H1 (cell line): Measurements from ENCODE around the gene RELL2. TPM values are rescaled to one million over a fixed set of nuclear protein-coding genes. Genes with fewer than 3 reads are reported as not detected.

Experiments used
- CTCF ChIA-PET: fragments of 300-600 bp; sonication (Branson Sonifier 250); formaldehyde crosslinking; loops from one replicate; lab custom pipeline; 2021; ENCODE audit not compliant: partially characterized antibody; lab: Charles Lee
- POLR2A ChIA-PET: fragments of 300-600 bp; sonication (Branson Sonifier 250); formaldehyde crosslinking; loops from one replicate; lab custom pipeline; 2021; ENCODE audit warnings: inconsistent platforms; ENCODE audit not compliant: partially characterized antibody; lab: Charles Lee
- DNase-seq, 2 experiments: peaks; one replicate each; pipeline versions ENCODE4 v3.0.0 to v3.0.0-alpha.2; 2010 to 2022; ENCODE audit warnings: low spot score in 2 of 2, low read depth in 1 of 2, mixed read lengths in 1 of 2
- FAIRE-seq: peaks from 2 replicates; lab custom pipeline; 2011; peaks lifted over from hg19 to GRCh38; lab: Jason Lieb, UNC
- H2AFZ ChIP-seq: 2 replicates; pipeline ENCODE4 v1.8.1; 2012; ENCODE audit warnings: low read length, inconsistent platforms
- H2AK5ac ChIP-seq: 2 replicates; pipeline ENCODE4 v1.6.1; 2013; ENCODE audit warnings: low read depth, low read length
- H2BK120ac ChIP-seq: replicated peaks from 2 replicates; pipeline ENCODE3; 2013; ENCODE audit warnings: low read depth, low read length, inconsistent platforms
- H2BK12ac ChIP-seq: 2 replicates; pipeline ENCODE4 v1.6.1; 2013; ENCODE audit warnings: low read depth, low read length
- H2BK15ac ChIP-seq: 2 replicates; pipeline ENCODE4 v1.6.1; 2013; ENCODE audit warnings: low read length
- H2BK20ac ChIP-seq: 2 replicates; pipeline ENCODE4 v1.6.1; 2013; ENCODE audit warnings: low read length
- H2BK5ac ChIP-seq: 2 replicates; pipeline ENCODE4 v1.6.1; 2013; ENCODE audit warnings: low read depth, low read length
- H3K14ac ChIP-seq: 2 replicates; pipeline ENCODE4 v1.6.1; 2013; ENCODE audit warnings: inconsistent platforms; ENCODE audit not compliant: insufficient read length
- H3K18ac ChIP-seq: 2 replicates; pipeline ENCODE4 v1.6.1; 2013; ENCODE audit warnings: low read length; ENCODE audit errors: extremely low read depth
- H3K23ac ChIP-seq: 2 replicates; pipeline ENCODE4 v1.6.1; 2013; ENCODE audit warnings: inconsistent platforms; ENCODE audit not compliant: insufficient read length
- H3K23me2 ChIP-seq: 2 replicates; pipeline ENCODE4 v1.6.1; 2013; ENCODE audit warnings: low read depth, low read length
- H3K27ac ChIP-seq: 2 replicates; pipeline ENCODE4 v1.6.1; 2011; ENCODE audit warnings: low read depth, low read length, inconsistent platforms
- H3K27me3 ChIP-seq, 4 experiments: replicated peaks in 1 of 4; 1 replicate in 1 of 4; 2 replicates in 3 of 4; pipeline versions ENCODE4 v1.6.1 to v1.8.1; 2011 to 2013; ENCODE audit warnings: low read length in 3 of 4, mild to moderate bottlenecking in 3 of 4, inconsistent platforms in 2 of 4, mixed read lengths in 2 of 4, moderate library complexity in 1 of 4; ENCODE audit not compliant: control insufficient read depth in 3 of 4, insufficient read depth in 3 of 4; ENCODE audit errors: extremely low read depth in 1 of 4
- H3K36me3 ChIP-seq, 4 experiments: 2 replicates each; pipeline versions ENCODE4 v1.6.1 to v1.8.1; 2011 to 2013; ENCODE audit warnings: mild to moderate bottlenecking in 4 of 4, low read length in 3 of 4, moderate library complexity in 2 of 4, control low read depth in 1 of 4, inconsistent platforms in 1 of 4; ENCODE audit not compliant: insufficient read depth in 4 of 4, control insufficient read depth in 2 of 4
- H3K4ac ChIP-seq: replicated peaks from 2 replicates; pipeline ENCODE3; 2013; ENCODE audit warnings: low read length, low read depth, mixed read lengths, inconsistent platforms; ENCODE audit not compliant: insufficient read length
- H3K4me1 ChIP-seq, 4 experiments: replicated peaks in 1 of 4; 1 replicate in 1 of 4; 2 replicates in 3 of 4; pipeline versions ENCODE4 v1.6.1 to v1.8.1; 2011 to 2013; ENCODE audit warnings: low read length in 3 of 4, inconsistent platforms in 2 of 4, mixed read lengths in 1 of 4; ENCODE audit not compliant: insufficient read depth in 4 of 4, control insufficient read depth in 3 of 4
- H3K4me2 ChIP-seq, 2 experiments: 2 replicates each; pipeline versions ENCODE4 v1.6.1 to v1.8.1; 2011 to 2013; ENCODE audit warnings: low read depth in 2 of 2, low read length in 2 of 2, control low read depth in 1 of 2, inconsistent platforms in 1 of 2, mild to moderate bottlenecking in 1 of 2; ENCODE audit not compliant: insufficient read depth in 1 of 2
- H3K4me3 ChIP-seq, 4 experiments: fragments of 200-600, 300-600 bp in 1 of 4; sonication (generic), shearing (Covaris generic), sonication (Bioruptor Twin) in 1 of 4; 2 replicates each; pipeline versions ENCODE4 v1.5.1 to v1.8.1; 2011 to 2016; ENCODE audit warnings: low read length in 4 of 4, low read depth in 3 of 4, control low read depth in 2 of 4, inconsistent platforms in 2 of 4, mild to moderate bottlenecking in 2 of 4, mixed read lengths in 1 of 4, moderate library complexity in 1 of 4; ENCODE audit not compliant: insufficient read depth in 2 of 4; ENCODE audit errors: extremely low read depth in 1 of 4
- H3K56ac ChIP-seq: replicated peaks from 2 replicates; pipeline ENCODE3; 2013; ENCODE audit warnings: low read depth, mild to moderate bottlenecking, mixed read lengths, low read length, inconsistent platforms; ENCODE audit not compliant: insufficient read length
- H3K79me1 ChIP-seq: 2 replicates; pipeline ENCODE4 v1.6.1; 2013; ENCODE audit warnings: low read depth, low read length, control low read depth
- H3K79me2 ChIP-seq, 2 experiments: 2 replicates each; pipeline versions ENCODE4 v1.6.1 to v1.8.1; 2012 to 2013; ENCODE audit warnings: low read length in 2 of 2, mild to moderate bottlenecking in 2 of 2, inconsistent platforms in 1 of 2; ENCODE audit not compliant: insufficient read depth in 2 of 2, control insufficient read depth in 1 of 2
- H3K9ac ChIP-seq, 4 experiments: replicated peaks in 1 of 4; 1 replicate in 1 of 4; 2 replicates in 3 of 4; pipeline versions ENCODE4 v1.6.1 to v1.8.1; 2011 to 2013; ENCODE audit warnings: low read depth in 3 of 4, low read length in 3 of 4, control low read depth in 2 of 4, mild to moderate bottlenecking in 2 of 4, moderate library complexity in 2 of 4, inconsistent platforms in 1 of 4; ENCODE audit errors: extremely low read depth in 1 of 4
- H3K9me3 ChIP-seq, 2 experiments: 2 replicates each; pipeline versions ENCODE4 v1.6.1 to v1.8.1; 2012 to 2013; ENCODE audit warnings: mild to moderate bottlenecking in 2 of 2, moderate library complexity in 2 of 2, control low read depth in 1 of 2, inconsistent platforms in 1 of 2, low read depth in 1 of 2, low read length in 1 of 2, mixed read lengths in 1 of 2; ENCODE audit not compliant: insufficient read depth in 2 of 2
- H4K20me1 ChIP-seq, 2 experiments: replicated peaks in 1 of 2; 2 replicates each; pipeline versions ENCODE3 to v1.8.1; 2011 to 2013; ENCODE audit warnings: inconsistent platforms in 2 of 2, low read length in 2 of 2, mild to moderate bottlenecking in 1 of 2; ENCODE audit not compliant: insufficient read depth in 2 of 2, control insufficient read depth in 1 of 2
- H4K5ac ChIP-seq: 2 replicates; pipeline ENCODE4 v1.6.1; 2013; ENCODE audit warnings: low read length, low read depth, mixed read lengths, inconsistent platforms; ENCODE audit not compliant: insufficient read length
- H4K8ac ChIP-seq: 2 replicates; pipeline ENCODE4 v1.8.0; 2013; ENCODE audit warnings: mild to moderate bottlenecking, moderate library complexity, low read length, inconsistent platforms; ENCODE audit not compliant: insufficient read depth; ENCODE audit errors: extremely low read depth
- H4K91ac ChIP-seq: replicated peaks from 2 replicates; pipeline ENCODE3; 2013; ENCODE audit warnings: low read length, mixed read lengths, inconsistent platforms; ENCODE audit not compliant: insufficient read length
- CTCF ChIP-seq, 3 experiments: IDR thresholded peaks; 1 replicate in 2 of 3; 2 replicates in 1 of 3; pipeline versions ENCODE4 v1.5.1 to v1.6.1; 2011; ENCODE audit warnings: low read length in 3 of 3, mild to moderate bottlenecking in 3 of 3, inconsistent platforms in 2 of 3, low read depth in 1 of 3, moderate library complexity in 1 of 3; ENCODE audit not compliant: insufficient read depth in 1 of 3; ENCODE audit errors: control extremely low read depth in 1 of 3
- MAX ChIP-seq: IDR thresholded peaks from 2 replicates; pipeline ENCODE4 v1.6.1; 2012; ENCODE audit warnings: inconsistent platforms
- RAD21 ChIP-seq, 2 experiments: IDR thresholded peaks in 1 of 2; conservative IDR thresholded peaks in 1 of 2; 2 replicates each; pipeline ENCODE4 v1.6.1; 2011; ENCODE audit warnings: low read depth in 2 of 2, low read length in 2 of 2, improper control_type of control experiment in 1 of 2, inconsistent platforms in 1 of 2, mild to moderate bottlenecking in 1 of 2, moderate library complexity in 1 of 2
- SIRT6 ChIP-seq: IDR thresholded peaks from one replicate; pipeline ENCODE4 v1.7.1; 2012; ENCODE audit warnings: low read length, inconsistent platforms
- TAF7 ChIP-seq: optimal IDR thresholded peaks from 2 replicates; pipeline ENCODE3; 2011; ENCODE audit warnings: low read depth, mild to moderate bottlenecking, inconsistent platforms, low read length, moderate library complexity, borderline replicate concordance
- YY1 ChIP-seq: IDR thresholded peaks from 2 replicates; pipeline ENCODE4 v1.6.1; 2011; ENCODE audit warnings: low read depth, mild to moderate bottlenecking, low read length
- polyA plus RNA-seq, 7 experiments: library from polyadenylated mRNA; depleted of rRNA in 3 of 7; stranded (reverse) in 5 of 7; unstranded in 2 of 7; fragments of >200 nt in 5 of 7; fragments of 200-250 nt in 2 of 7; gene quantifications; 1 replicate in 5 of 7; 2 replicates in 1 of 7; 4 replicates in 1 of 7; pipeline versions ENCODE4 v1.2.1 to v1.2.3, GENCODE V29; 2011 to 2013; ENCODE audit warnings: missing spikeins in 2 of 7, mixed read lengths in 2 of 7
- total RNA-seq: library from RNA; stranded (reverse); fragmentation: NEBNext Ultra II Directional; extraction: Animal tissue kit (Norgen Biotek cat#: 25700); gene quantifications from 2 replicates; pipeline ENCODE4 v1.2.1, GENCODE V29; 2021

The RELL2 gene
- total and polyA plus RNA-seq, 2 of the 8 experiments (the other 6 are each of a cell fraction or from before 2014, with no cell fraction given), result 18.6 to 23.7 TPM

- Histone ChIP-seq H2BK15ac (no peak overlapping the region), H2AK5ac (no peak overlapping the region), H3K79me2 (peaks cover 0 to 6% of the 10 kb centered on the region in 2 experiments; a peak in 1 of 4 replicates), H2BK120ac (no peak overlapping the region), H4K20me1 (peaks cover 0 to 3% of the 10 kb centered on the region in 2 experiments), H3K4me2 (no peak overlapping the region), H2BK12ac (no peak overlapping the region), H4K8ac (no peak overlapping the region), H4K5ac (no peak overlapping the region), H3K79me1 (no peaks in the 10 kb centered on the region; the same call in 1 of the 2 replicates), H3K9me3 (no peaks in the 10 kb centered on the region), H2BK20ac (no peak overlapping the region), H3K18ac (no peak overlapping the region), H3K56ac (no peak overlapping the region), H3K4me3 (no peak overlapping the region), H3K4ac (no peak overlapping the region), H3K9ac (no peak overlapping the region), H3K27me3 (no peaks in the 10 kb centered on the region), H2AFZ (no peak overlapping the region), H3K23me2 (peaks cover 11% of the 10 kb centered on the region), H4K91ac (no peak overlapping the region), H3K23ac (no peak overlapping the region), H2BK5ac (no peak overlapping the region), H3K4me1 (peaks cover 9 to 30% (median 20%) of the 10 kb centered on the region in 4 experiments), H3K27ac (no peak overlapping the region), H3K36me3 (peaks cover 2 to 12% (median 5%) of the 10 kb centered on the region in 4 experiments; a peak in 5 of 8 replicates), H3K14ac (no peak overlapping the region)
- DNase-seq (peak in 1 of 2 experiments; percentile 69), FAIRE-seq (no peak)
- POLR2A ChIA-PET, result interaction anchor here (0.8 kb wide), 1 partner anchor 33 kb away, joined by 4 read pairs; no protein-coding TSS in a partner anchor
- CTCF ChIA-PET, result interaction anchor here (0.7 to 7.3 kb wide), 16 partner anchors 10 to 283 kb away, joined by 3 to 59 read pairs (median 4); partner anchors contain the start of genes PCDH1 and PCDH12
- TF ChIP-seq MAX (no peak), YY1 (peak; percentile 71), RAD21 (IDR thresholded peaks at IDR 0.05 in 1 of 2, conservative IDR thresholded peaks at IDR 0.05 in 1 of 2; ENCODE audit: low read depth in 2 of 2, low read length in 2 of 2) (peak; percentile 15 to 42; a peak in 2 of 4 replicates), TAF7 (no peak), SIRT6 (no peak), CTCF (IDR thresholded peaks at IDR 0.05; ENCODE audit: control extremely low read depth in 1 of 3, insufficient read depth in 1 of 3, low read depth in 1 of 3, low read length in 3 of 3) (peak in 2 of 3 experiments; percentile 60 to 63; a peak in 3 of 4 replicates)
Measured at GRCh38 chr5:141677415-141677814, 40.6 kb downstream of the RELL2 start.
